Fibroblast of gingiva (primary cell): ENCODE measurements around the gene BID.

Source experiments
- DNase-seq: peaks from one replicate; pipeline ENCODE4 v3.0.0-alpha.2; 2011; ENCODE audit warnings: low read depth

The BID gene

GRCh38 chr22:17803609-17804270, 29.5 kb upstream of the BID start:
- DNase-seq: no peak

DNA sequence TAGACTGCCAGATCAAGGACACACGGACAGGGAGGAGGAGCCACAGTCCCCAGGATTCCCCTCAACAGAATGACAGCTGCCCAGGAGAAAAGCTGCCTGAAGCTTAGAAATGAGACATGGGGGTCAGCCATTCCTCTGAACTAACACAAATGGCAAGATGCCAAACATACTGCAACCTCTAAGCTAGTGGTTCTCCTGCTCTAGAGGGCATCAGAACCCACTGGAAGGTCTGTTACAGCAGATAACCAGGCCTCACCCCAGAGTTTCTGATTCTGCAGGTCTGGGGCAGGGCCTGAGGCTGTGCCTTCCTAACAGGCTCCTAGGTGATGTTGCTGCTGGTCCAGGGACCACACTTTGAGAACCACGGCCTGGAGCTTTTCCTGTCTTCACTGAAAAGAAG, 28.6 kb upstream of the BID start:
- no peak for DNase-seq

- no peak for DNase-seq
Observed at GRCh38 chr22:17802411-17802810, 28.1 kb upstream of the BID start.

DNA sequence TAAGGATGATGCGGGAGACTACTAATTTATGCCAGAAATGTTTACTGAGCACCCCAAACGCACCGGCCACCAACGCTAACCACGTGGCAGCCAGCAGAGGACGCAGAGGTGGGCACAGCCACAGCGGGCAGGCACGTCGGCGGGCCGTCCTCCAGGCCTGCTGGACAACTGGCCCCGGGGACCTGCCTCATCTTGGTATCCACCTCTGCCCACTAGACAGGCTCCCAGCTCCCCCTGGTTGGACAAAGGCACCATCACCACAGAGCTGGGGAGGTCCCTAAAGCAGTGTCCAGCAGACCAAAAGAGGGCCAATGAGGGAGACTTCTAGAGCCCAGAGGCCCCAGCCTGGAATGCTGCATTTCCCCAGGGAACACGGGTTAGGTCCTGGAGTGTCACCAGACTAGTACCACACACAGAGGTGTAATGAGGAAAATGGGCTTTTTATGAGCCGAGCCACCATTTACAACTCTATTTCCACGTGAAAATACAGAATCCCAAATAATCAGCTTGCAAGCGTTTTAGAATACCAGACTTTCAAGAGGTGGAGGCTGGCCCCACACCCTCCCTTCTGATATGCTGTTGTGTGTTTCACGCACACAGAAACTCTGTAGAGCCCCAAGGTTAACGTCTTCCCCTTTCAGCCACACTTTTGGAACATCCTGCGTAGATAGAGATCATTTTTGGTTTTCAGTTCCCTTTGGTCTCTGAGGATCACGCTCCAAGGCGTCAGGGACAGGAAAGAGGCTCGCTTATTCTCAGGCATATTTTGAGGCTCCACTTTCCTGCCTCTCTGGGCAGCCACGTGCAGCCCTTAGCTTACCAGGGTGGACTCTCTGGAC, 23.7 kb upstream of the BID start:
- no peak for DNase-seq

GRCh38 chr22:17796695-17797094, 22.4 kb upstream of the BID start:
- no peak for DNase-seq

DNA sequence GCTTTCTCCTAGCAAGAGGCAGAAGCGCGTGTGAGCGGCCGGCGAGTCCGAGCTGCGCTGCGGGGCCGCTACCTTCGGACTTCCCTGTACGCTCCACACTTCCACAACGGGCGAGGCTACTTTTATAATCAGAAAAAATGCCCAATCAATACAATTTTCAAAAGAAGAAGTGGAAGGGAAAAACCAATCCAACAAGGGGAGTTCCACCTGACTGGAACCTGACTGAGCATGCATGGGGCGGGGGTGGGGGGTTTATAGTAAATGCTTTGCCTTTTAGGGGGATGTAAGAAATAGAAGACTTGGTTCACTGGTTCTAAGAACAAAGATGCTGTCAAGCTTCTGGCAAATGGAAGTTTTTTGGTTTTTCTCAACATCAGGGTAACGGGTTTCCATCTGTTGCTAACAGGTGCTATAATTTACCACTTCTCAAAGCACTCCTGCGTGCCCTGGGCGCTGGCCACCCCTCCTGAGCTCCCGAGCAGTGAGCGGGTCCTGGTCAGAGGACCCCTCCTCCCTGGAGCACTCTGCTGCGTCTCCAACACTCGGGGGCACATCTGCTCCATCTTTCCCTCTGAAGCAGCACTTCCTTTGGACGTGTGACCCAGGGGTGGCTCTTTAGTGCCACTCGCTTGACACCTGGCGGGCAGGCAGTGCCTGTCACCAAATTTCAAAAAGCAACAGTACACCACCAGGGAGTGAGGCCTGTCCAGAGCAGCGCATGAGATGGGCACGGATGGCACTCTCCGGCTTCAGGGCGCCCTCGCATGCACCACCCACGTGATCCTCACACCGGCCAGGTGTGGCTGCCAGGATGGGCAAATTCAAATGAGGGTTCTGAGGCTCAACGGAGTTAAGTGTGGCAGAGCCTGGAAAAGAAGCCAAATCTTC, 21.6 kb upstream of the BID start:
- DNase-seq: no peak

GRCh38 chr22:17794726-17795542, 20.7 kb upstream of the BID start:
- no peak for DNase-seq

DNA sequence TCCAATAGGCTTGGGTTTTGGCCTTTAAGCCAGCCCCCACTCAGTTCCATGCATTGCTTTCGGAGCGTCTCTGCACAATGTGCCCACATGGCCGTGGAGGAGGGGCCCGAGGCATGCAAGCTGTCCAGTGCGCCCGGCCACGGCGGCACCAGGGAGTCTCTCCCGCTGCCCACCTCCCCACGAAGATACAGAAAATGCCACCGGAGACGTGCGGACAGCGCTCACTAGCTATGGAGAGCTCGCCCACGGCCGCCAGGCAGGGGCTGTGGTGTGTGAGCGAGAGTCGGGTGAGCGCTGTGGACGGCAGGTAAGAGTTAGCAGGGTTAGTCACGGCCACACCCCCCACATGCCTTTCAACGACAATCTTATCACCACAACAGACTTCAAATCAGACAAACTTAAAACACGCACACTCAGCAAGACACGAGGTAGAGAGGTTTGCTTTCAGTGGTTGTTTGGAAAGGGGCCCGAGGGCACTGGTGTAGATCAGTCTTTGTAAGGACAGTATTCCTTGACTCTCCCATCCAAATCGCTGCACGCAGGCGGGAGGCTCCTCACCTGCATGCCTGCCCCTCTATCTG, 18.7 kb upstream of the BID start:
- DNase-seq: no peak

GRCh38 chr22:17792299-17792698, 18.0 kb upstream of the BID start:
- no peak for DNase-seq

- no peak for DNase-seq
Observed at GRCh38 chr22:17791196-17791595, 16.9 kb upstream of the BID start.

DNA sequence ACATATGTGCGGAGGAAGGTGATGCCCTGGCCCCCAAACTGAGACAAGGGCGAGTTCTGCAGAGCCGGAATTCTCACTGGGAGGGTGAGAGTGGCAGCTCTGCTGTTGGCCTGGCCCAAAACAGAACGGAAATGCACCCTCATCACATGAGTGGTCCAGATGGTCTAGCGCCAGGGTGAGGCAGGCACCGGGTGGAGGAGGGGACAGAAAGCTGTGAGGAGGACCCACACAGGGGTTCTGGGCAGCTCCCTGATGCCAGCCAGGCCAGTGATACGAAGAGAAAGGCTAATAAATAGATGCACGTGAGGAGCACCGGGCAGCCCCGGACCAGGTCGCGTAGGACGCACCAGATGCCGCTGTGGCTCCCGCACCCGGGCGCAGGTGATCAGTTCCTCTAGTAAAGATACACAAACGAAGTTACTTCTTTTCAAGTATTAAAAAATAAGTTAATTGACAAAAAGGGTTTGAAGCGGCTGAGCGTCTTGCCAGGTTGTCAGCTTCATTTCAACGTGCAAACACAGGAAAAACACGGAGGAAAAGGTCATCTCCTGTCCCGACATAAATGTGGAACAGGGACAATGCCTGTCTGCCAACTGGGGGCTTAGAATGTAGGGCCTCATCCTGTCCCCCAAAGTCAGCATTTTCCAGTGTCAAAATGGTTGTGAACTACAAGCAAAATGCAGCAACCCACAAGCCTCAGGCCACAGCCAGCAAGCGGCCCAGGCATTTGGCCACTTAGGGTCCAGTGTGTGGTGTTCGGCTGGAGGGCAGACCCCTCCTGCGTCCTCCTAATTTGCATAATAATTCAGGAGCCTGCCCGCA, 15.3 kb upstream of the BID start:
- DNase-seq: no peak

- DNase-seq: no peak
Observed at GRCh38 chr22:17788528-17789378, 14.5 kb upstream of the BID start.

- no peak for DNase-seq
Observed at GRCh38 chr22:17787716-17788330, 13.6 kb upstream of the BID start.

DNA sequence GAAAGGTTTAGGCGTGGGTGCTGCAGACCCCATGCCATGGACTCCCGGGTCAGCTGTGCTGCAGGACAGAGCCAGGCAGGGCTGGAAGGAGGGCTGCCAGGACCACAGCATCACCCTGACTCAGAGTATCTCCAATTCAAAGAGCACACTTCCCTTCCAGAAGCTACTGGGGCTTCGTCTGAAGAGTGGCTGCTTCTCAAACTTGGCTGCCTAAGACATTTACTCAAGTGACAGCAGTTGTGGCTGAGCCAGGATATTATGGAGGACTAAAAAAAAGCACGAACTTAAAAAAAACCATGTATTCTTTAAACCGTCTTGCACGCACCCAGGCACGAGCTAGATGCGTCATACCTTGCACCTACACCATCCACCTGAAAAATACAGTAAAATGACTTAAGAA, 13.0 kb upstream of the BID start:
- no peak for DNase-seq

DNA sequence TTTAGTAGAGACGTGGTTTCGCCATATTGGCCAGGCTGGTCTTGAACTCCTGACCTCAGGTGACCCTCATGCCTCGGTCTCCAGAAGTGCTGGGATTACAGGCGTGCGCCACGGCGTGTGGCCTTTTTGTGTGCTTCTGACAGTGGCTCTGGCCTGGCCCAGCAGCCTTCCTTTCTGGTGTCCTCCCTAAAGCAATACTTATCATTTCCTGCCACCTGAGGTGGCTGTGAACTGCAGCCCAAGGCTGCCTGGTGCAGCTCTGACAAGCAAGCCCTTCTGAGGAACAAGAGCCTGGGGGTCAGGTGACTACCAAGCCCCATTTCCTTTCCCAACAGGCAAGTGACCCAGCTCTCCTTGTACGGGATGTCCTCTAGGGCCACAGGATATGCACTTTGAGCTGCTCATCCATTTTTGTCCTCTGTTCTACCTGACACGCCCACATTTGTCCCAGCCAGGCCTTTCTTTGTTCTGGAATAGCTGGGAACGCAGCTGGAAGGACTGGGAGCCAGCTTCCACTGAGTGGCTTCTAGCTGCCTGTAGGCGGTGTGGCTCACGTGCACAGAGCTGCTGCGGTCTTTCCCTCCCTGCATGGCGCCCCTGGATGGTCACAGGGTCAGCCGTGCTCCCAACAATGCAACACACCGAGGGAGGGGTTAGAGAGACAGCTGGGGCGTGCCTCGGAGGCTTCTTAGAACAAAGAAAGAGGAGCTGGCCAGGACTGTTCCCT, 12.3 kb upstream of the BID start:
- no peak for DNase-seq

DNA sequence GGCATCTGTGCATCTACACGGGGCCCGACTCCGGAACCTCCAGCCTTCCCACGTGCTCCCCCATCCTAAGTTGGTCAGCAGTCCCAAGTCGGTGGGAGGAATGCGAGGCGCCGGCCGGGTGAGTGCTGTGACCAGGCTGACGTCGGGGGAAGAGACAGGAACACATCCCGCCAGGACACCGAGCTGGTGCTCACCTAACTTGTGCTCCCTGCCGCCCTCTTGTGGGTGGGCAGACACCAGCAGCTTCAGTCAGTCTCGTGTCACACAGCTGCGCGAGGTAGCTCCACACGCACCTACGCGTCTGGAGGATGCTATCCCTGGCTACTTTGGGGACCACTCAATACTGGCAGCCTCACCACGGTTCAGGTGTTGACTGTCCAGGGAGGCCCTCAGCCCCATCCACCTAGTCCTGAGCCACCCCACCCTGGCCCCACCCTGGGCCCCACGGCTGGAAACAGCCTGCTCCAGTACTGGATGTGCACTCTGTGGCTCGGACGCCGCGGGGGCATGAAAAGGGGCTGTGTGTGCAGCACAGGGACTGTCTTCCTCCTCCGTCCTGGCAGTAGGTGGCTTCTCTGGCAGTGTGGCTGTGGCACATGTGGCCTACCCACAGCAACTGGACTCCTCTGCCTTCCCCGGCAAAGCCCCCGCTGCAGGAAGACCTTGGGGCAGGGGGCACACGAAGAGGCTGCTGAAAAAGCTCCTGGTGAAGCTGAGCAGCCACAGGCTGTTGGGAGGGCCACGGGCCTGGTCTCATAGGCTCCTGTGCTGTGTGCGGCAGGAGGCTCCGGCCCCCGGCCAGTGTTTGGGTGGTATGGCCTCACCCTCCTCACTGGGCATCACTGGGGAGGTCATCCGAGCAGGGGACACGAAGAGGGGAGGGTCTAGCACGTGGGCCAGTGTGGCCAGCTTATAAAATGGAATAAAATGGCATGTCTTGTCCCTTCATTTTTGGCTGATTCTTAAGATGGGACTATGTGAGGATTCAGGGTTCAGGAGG, 11.2 kb upstream of the BID start:
- no peak for DNase-seq

DNA sequence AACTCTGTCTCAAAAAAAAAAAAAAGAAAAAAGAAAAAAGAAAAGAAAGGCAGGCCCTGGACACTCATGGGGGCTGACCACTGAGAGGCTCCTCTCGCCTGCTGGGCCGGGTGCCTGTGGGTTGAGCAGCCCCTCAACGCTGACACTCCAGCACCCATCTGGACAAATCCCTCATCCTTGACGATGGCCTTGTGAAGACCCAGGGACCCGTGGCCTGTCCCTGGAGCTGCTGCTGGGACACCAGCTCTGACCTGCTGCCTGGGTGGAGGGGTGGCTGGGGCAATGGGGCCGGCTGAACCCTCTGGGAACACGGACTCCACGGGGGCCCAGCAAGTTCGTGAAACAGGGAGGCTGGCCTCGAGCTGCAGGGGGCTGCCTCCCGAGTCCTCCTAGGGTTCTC, 10.5 kb upstream of the BID start:
- DNase-seq: no peak
